Inferior parietal cortex (tissue), 1 donor: ENCODE results near the gene CCDC68.
"Not testable (repeated sequence)": the region's sequence is repeated elsewhere in the genome, so short reads cannot be mapped to it uniquely, and the experiment has no call there.

Experiments
- DNase-seq: peaks from one replicate; pipeline ENCODE4 v3.0.0-alpha.2; 2016; ENCODE audit errors: extremely low spot score

CCDC68 gene

DNA sequence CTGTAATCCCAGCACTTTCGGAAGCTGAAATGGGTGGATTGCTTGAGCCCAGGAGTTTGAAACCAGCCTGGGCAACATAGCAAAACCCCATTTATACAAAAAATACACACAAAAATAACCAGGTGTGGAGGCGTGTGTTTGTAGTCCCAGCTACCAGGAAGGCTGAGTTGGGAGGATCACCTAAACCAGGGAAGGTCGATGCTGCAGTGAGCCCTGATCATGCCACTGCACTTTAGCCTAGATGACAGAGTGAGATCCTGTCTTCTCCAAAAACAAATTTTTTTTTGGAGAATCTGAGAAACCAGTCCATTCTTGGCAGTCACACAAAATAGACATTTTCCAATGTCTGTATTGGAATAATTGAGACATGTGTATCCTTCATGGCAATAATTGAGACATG is 84.2 kb downstream of the CCDC68 start:
- DNase-seq: no peak

- no peak for DNase-seq
Observed at GRCh38 chr18:54873884-54874255, 85.4 kb downstream of the CCDC68 start.

GRCh38 chr18:54872681-54873080 is 86.6 kb downstream of the CCDC68 start:
- DNase-seq: no peak

GRCh38 chr18:54871231-54871630 is 88.0 kb downstream of the CCDC68 start:
- DNase-seq: no peak

DNA sequence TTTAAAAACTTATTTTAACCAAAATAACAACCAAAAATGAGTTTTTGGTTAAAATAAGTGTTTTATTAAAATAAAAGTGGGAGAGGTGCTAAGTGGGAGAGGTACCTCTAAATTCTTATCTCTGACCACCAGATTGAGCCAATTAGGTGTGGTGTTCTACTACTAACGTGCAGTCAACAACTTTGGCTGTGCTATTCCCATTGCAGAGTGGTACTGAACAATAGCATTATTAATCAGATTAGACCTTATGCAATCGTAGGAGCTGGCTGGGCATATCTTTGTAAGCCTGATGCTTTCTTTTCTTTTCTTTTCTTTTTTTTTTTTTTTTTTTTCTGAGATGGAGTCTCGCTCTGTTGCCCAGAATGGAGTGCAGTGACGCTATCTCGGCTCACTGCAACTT is 92.1 kb downstream of the CCDC68 start:
- no peak for DNase-seq

GRCh38 chr18:54860941-54861340 is 98.3 kb downstream of the CCDC68 start:
- DNase-seq: no peak

DNA sequence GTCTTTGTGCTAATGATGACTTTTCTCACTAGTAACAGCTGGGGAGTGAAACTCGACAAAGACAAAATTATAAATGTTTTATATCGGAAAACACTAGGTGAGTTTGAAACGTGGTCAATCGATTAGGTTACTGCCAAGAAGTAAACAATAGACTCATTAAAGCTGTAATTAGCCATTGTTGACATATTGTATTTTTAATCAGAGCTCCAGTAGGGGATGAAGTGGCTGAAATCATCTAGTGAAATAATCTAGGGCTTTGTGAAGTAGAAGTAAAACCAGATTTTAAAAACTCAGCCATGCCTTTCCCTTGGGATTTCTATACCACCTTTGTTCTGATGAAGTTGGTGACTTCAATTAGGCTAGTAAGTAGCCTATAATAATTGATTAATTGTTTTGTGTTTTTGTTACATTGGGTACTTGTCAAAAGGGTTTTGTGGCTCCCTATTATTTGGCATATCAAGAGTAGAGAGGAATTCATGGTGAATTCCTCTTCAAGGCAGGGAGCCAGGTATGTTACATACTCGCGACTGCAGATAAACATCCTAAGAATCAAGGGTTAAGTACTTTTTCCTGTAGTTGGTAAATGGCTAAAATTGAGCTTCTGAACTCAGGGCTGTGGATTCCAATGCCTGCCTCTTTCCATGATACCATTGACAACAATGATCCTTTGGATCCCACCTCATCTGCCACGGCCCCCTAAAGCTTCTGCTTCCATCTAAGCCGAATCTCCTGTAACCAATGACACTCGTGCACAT is 99.4 kb downstream of the CCDC68 start:
- DNase-seq: no peak

DNA sequence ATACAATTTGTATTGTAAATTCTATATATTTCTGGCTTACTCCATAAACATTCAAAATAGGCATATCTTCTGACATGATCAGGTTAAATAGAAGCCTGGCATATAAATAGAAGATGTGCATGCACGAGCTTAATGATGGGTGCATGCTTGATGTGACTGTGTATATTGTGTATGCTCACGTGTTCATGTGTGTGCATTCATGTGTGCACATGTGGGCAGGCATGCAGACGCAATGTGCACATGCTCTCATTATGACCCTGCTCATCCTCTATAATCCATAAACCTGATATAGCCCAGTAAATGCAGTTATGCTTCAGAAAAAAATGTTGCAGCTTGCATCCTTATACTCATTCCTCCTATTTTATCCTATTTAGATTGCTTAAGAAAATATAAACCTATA is 101.8 kb downstream of the CCDC68 start:
- no peak for DNase-seq

DNA sequence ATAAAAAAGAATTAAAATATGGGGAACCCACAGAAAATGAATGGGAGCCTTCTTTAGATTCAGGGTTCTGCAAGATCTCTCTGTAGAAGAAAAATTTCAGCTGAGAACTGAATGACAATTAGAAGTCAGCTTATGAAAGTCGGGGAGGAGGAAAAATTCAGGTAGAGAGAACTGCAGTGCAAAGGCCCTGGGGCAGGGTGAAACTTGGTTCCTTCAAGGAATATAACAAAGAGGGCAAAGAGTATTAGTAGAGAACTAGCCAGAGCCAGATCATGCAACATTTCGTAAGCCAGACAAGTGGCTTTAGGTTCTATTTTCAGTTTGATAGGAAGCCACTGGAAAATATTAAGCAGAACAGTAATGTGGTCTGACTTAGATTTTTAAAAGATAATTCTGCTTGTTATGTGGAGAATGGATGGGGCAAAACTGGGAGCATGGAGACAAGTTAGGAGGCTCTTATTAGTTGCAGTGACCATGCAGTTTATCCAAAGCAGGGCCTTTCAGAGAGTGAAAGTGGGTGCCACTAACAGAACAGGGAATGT is 103.1 kb downstream of the CCDC68 start:
- no peak for DNase-seq

- not testable (repeated sequence) for DNase-seq
Observed at GRCh38 chr18:54855050-54855449, 104.2 kb downstream of the CCDC68 start.

GRCh38 chr18:54852780-54853675 is 106.2 kb downstream of the CCDC68 start:
- no peak for DNase-seq
